OCI-LY1 (cell line): ENCODE measurements around the gene ATP9B.

ENCODE experiments used
- CTCF ChIP-seq: fragments of 200-600 bp; sonication (generic), shearing (Covaris generic); IDR thresholded peaks from 2 replicates; pipeline ENCODE4 v1.5.1; 2017; ENCODE audit warnings: mild to moderate bottlenecking, antibody characterized with exemption, low read length, moderate library complexity, mixed read lengths
- EZH2 ChIP-seq: fragments of 200-600 bp; sonication (generic), shearing (Covaris generic); IDR thresholded peaks from 2 replicates; pipeline ENCODE4 v1.8.0; 2017; ENCODE audit warnings: borderline replicate concordance, mixed run types, mild to moderate bottlenecking, antibody characterized with exemption, low read length, moderate library complexity, mixed read lengths

DNA sequence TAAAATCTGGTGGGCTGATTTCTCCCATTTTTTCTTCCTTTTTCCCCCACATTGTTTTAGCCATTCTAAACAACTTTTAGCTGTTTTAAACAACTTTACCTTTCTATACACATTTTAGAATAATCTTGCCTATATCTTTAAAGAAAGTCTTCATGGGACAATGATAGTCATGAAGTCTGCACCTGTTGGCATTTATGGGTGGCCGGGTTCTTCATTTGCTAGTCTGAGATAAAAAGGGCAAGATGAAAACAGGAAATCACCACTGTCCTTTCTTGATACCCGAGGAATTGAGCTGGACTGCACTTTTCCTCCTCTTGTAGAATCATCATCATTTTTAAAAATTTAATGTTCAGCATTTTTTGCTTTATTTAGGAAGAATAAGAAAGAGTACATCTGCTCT lies 104.5 kb downstream of the ATP9B start:
- no peak for TF ChIP-seq CTCF
- TF ChIP-seq EZH2: no peak
